ENCODE results near the gene APBA1.
A peak's percentile ranks its signal among the peaks of the same experiment; 100 is the strongest.

The APBA1 gene

DNA sequence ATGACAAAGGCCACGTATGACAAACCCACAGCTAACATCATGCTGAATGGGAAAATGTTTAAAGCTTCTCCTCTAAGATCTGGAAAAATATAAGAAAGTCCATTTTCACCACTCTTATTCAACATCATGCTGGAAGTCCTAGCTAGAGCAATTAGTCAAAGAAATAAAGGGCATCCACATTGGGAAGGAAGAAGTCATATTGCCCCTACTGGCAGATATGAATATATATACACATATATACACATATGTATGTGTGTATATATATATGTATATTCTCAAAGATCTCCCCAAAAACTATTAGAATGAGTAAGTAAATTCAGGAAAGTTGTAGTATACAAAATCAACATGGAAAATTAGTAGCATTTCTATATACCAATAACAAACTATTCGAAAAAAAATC is 17.1 kb downstream of the APBA1 start:
- no peak for DNase-seq

DNA sequence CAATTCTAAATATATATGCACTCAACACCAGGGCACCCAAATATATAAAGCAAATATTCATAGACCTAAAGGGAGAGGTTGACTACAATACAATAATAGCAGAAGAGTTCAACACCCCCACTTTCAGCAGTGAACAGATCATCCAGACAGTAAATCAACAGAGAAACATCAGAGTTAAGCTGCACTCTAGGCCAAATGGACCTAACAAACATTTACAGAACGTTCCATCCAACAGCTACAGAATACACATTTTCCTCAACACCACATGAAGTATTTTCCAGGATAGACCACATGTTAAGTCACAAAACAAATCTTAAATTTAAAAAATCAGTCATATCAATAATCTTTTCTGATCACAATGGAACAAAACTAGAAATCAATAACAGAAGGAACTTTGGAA is 18.9 kb downstream of the APBA1 start:
- no peak for DNase-seq

DNA sequence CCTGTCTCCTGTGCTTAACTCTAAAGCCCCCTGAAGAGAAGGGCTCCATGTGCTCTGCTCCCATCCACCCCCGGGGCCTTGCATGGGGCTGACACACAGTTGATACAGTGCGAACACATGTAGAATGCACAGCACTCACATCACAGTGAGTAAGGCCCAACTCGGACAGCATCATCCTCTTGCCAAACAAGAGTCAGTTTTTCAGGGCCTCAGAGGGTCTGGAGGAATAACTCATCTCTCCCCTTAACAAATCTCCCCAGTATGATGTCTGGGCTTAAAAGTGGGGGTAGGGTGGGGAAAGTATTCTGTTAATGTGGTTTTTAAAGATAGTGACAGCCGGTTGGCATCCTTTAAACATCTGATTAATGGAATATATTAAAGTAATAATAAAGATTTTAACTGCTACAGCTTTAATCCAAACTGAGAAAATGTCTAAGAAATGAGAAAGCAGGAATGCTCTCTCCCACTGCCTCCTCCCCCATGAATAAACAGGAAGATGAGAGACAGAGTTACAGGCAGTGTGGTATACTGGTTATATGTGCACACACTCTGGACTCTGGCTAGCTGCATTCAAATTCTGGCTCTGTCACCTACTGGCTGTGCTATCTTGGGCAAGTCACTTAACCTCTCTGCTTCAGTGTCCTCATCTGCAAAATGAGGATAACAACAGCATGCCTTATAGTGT is 22.5 kb downstream of the APBA1 start:
- no peak for DNase-seq

DNA sequence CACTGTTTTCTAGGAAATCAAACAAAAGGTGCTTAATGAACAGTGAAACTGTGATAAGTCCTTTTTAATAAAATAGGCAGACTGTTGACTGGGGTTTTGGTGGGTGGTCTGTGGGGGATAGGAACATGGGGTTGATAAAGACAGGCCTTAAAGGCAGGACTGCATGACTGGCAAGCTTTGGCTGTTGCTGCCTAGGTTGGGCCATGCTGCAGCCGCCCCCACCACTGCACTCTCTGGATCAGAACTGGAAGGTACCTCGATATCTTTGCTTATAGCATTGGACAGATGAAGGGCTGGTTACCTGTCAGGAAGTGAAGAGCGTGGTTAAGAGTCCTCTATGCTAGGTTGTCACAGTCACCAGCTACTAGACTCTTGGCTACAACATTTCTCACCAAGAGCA is 24.4 kb downstream of the APBA1 start:
- no peak for DNase-seq

DNA sequence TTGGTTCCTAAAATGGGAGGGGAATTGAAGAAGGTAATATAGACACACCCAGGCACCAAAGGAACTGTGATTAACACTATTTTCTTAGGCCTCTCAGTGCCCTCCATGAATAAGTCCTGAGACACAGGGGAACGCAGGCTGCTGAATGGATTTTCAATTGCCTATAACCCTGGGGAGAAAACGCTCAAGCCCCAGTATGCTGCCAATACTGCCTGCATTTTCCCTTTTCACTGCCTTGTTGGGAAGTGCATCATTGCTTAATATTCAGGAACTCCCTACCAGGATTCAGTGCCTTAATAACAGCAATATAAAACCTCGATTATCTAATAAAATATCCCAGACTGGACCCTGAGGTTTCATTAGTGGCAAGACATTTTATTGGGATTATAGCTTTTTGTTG is 25.4 kb downstream of the APBA1 start:
- no peak for DNase-seq

DNA sequence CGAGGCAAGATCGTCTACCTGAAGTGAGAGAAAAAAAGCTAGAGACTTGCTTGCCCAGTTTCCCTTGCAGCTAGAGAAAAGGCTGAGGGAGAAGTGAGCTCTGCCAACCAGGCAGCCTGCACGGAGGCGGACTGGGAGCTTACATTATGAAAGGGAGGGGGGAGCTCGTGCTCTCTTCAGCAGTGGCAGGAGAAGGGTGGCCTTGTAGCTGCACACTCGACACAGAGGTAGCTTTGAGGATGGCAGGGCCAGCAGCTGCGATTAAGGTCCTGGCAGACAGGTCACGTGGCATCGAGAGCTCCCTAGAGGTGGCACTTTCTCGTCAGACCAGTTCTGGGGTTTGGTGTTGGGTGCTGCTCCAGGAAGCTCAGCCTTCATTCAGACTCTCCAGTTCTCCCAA is 26.7 kb downstream of the APBA1 start:
- no peak for DNase-seq

DNA sequence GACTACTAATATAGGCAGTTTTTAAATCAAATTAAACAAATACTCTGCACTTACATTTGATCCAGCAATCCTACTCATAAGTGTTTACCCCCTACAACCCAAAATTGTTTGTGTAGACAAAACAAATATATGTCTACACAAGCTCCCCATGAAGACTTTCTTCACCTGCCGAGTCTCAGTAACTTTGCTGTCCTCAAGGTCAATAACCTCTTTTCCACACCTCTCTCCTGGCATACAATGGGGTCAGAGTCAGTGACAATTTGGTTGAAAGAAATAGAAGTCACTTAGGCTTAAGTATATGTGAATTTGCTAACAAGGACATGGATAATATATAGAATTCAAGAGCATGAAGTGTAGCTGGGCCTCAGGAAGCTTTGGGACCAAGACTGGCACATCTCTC is 29.1 kb downstream of the APBA1 start:
- DNase-seq = no peak

DNA sequence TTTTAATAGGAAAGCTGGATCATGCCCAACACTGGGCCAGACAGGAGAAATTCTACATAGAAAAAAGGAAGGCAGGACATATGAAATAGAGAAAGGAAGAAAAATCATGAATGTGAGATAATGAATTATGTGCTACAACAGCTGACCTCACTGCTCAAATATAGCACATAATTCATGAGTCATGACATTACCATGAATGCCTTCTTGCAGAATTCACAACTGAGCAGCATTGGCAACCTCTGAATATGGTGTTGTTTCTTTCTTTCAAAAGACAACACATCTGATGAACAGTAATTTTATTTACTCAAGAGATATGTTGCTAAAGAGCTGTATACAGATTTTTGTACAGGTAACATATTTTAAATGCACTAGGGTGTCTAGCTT is 34.4 kb downstream of the APBA1 start:
- DNase-seq = no peak

DNA sequence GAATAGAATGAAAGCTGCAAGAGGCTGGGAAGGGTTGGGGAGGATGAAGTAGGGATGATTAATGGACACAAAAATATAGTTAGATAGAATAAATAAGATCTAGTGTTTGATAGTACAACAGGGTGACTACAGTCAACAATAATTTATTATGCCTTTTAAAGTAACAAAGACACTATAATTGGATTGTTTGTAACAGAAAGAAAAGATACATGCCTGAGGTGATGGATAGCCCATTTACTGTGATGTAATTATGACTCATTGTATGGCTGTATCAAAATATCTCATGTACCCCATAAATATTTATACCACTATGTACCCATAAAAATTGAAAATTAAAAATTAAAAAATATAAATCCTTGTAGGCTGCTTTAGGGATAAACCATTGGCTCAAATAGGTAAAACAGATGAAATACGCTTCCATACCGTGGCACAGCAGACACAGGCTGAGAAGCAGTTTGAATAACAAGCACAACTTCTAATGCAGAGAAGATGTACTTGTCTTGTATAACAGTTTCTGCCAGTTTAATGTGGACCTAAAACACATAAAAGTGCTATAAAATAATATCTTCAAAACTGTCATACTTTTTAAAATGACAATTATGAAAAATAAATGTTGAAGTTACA is 34.9 kb downstream of the APBA1 start:
- no peak for DNase-seq

DNA sequence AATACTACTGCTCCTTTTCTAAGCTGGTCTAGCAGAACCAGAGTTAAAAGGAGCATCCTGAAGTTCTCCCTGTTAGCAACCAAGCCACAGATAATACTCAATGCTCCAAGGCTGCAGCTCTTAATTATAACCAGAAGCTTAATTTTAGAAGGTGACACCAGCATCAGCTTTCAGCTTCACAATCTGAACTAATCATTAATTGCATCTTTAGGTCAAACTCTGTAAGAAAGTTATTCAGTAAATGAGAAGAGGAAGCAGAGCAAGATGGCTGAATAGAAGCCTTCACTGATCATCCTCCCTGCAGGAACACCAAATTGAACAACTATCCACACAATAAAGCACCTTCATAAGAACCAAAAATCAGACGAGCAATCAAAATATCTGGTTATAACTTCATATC is 38.5 kb downstream of the APBA1 start:
- no peak for DNase-seq

DNA sequence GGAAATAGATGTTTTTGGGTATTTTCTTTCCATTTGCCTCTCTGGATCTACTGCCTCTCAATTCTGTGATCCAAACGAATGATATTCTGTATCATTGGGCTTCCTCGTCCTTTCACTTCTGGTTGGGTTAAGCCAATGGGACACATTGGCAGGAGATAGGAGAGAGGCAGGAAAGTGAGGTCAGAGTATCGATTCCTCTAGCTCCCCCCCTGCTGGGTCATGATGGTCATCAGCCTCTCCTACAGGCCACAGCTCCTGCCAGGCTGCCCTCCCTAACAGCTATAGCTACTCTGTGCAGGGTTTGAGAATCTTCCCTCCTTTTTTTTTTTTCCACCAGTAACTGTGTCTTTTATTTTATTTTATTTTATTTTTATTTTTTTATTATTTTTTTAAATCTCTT is 39.4 kb downstream of the APBA1 start:
- DNase-seq = no peak

DNA sequence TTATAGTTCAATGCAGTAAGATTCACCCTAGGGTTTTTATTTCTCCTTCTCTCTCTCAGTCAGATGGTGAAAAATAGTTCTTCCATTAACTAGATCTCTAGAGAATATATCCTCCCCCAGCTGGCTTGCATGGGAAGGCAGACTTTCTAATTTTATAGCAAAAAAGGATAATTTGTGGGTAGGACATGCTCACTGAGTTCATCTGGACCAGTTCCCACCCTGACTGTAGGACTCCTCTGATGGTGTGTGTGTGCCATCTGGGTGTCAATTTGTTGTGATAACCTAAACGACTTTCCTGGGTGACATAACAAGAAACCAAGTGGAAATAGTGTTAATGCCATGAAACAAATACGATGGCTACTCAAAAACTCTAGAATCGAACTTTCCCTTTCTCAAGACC is 44.9 kb downstream of the APBA1 start:
- no peak for DNase-seq

DNA sequence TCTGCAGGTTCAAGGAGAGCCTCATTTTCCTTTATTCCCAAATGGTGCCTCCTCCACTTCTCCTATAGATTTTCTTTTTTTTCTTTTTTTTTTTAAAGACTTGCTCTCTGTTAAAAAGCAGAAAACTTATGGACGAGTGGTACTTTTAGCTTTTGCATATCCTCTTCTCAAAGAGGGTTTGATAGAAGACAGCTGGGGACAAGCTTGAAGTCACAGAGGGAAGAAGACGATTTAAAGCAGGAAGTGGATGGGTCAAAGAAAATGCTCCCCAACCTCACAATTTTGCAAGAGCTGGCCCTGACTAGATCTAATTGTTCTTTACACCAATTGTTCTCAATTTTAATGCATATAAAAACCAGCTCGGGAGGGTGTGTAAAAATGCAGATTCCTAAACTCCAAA is 48.9 kb downstream of the APBA1 start:
- no peak for DNase-seq

DNA sequence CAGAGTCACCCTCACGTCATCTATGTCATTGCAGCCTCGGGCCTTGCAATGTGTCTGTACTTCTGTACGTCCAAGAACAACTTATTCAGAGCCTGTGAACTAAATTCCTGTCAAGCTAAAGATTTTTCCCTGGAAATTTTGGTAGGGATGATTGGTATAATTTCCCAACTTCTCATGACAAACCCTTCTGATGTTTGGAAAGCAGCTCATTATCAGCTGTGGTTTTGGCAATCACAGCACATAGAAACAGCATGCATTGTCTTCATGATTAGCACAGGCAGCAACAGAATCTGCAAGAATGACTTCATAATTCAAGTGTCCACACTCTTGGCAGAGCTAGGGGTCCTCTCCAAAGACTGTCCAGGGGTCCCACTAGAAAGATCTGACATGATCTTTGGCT is 49.5 kb downstream of the APBA1 start:
- DNase-seq = no peak

DNA sequence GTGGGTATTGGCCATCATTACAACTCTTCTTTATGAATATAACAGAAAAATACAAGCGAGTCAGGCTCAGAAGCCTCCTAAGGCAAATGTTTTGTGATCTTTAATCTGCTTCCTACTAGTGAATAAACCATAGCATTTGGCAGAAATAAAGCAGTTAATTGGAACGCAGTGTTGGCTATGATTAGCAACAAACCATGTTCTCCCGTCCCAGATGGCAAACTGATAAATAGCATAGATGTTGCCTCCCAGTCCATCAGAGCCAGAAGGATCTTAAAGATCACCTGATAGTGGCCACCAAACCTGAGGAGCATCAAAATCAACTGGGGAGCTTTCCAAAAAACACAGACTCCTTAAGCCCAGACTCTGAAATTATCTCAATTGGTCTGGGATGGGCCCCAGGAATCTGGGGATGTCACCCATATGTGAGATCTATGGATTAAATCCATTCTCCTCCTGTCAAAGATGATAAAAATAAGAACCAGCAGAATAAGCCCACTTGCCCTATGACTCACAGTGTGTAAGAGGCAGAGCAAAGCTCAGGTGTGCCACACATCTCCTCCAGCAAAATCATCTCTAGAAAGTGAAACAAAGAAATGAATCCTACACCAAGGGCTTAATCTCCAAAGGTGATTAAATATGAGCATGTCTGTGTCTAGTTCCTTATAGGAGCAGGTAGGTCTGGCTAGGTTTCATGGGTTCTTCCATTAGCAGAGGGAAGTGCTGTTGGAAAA is 50.3 kb downstream of the APBA1 start:
- DNase-seq = no peak

DNA sequence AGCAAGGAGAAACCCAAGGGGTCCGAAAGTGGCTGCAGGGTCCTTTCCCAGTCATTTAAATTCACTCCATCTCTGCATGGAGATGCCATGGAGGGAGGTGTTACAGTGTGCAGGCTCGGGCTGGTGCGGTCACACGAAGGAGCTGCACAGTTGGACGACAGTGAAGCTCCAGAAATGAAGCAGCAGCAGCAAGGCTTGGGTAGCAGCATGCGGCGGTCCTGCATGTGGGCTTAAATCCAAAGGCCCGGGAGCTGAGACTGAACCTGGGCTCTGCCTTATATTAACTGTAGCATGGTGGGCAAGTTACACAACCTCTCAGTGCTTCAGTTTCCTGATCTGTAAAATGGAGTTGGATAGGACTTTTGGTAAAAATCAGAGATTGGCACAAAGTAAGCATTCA is 51.4 kb downstream of the APBA1 start:
- no peak for DNase-seq

DNA sequence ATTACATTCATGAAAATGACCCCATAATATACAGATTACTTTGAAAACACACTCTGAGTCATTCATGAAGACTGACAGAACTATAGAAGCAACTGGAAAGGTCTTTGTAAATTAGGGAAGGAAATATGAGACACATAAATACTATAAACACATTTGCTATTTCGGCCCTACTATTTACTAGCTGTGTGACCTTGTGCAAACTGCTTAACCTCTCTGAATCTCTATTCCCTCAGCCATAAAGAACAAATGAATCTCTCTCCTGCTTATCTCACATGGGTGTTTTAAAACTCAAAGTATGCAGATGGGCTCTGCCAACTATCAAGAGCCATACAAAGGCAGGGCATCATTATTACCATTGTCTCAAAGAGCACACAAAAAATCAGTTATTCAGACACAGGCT is 52.9 kb downstream of the APBA1 start:
- DNase-seq = no peak

DNA sequence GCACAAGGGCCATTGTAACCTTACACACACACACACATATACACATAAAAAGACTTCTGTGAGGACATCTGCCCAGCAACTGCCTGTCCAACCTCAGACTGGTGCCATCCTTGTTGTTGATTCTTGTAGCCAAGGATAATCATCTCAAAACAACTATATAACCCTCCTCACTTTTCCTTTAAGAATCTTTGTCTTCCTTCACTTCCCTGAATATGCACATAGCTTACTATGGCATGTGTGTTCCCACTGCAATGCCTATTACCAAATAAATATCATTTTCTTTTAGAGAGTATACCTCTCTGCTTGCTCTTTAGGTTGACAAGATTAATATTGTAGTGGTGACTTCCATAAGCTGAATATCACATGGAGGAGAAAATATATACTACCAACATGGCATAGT is 55.2 kb downstream of the APBA1 start:
- DNase-seq = no peak

DNA sequence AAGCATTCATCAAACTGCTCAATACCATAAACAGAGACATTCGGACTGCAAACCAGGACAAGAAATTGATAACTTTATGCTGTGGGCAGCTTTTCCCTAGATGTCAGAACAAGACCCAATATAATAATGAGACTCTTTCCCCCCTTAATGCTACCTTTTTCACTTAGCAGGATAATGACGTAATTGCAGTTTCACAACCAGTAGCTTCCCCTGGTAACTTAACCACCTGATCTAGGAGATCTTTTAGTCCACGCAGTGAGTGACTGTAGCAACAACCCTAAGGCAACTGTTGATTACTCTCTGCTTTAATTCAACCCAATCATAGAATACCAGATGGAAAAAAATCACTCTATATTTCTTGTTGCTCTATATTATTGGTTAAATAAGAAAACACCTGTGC is 56.3 kb downstream of the APBA1 start:
- DNase-seq = no peak

DNA sequence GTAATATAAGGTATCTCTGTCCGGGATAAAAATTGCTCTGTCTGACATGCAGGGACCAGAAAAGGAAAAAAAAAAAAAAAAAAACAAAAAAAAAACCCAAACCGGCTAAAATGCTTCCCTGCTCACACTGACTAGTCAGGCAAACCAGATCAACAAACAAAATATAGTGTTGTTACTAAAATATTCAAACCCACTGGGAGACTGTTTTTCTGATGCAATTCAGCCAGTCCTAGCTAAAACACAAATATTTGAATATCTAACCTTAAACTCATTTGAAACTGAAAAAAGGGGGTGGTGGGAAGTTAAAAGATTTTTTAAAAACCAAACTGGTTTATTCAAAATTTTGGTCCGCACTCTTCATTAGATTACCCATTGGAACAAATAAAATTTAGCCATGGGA is 61.0 kb downstream of the APBA1 start:
- DNase-seq = no peak

DNA sequence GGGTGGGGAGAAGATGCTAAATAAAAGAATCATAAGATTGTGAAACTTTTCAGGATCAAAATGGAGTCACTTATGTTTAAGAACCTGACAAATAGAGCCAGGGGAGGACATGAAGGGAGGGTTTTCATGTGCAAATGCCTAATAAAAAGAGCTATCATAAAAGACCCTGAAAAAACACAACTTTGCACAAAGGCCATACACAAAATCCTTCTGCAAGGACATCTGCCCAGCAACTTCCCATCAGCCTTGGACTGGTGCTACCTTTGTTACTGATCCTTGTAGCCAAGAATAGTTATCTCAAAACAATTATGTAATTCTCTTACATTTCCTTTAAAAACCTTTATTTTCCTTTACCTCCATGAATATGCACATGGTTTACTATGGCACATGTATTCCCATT is 63.0 kb downstream of the APBA1 start:
- no peak for DNase-seq

DNA sequence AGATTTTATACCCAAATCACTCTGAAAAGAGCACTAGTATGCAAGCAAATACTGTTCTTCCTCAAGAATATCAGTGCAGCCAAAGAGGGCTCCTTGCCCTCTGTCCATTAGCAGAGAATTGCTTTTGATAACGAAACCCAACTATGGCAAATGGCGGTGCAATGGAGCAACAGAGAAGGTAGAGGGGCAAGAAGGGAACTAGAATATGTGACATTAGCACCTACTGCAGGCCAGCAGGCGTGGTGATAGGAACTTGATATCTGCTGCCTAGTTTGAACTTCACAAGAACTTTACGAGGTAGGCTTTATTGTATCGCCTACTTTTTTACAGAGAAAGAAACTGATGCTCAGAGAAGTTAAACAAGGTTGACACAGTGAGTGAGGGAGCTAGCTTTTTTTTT is 66.1 kb downstream of the APBA1 start:
- no peak for DNase-seq

DNA sequence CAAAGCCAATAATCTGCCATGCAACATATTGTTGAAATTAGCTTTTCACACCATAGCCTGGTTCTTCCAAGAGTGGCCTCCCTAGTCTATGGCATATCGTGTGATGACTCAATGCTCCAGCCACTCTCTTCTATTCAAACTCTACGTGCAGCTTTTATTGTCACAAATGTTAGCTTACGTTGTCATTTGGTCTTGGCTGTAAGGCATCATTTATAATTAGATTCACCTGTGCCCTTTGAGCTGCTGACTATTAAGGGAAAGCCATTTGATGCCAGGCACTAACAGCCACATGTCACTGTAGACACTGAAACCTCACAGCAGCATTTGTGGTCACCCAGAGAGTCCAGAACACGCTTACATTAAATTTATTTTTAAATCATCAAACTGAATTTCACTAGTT is 66.8 kb downstream of the APBA1 start:
- peak; percentile 19 for DNase-seq

DNA sequence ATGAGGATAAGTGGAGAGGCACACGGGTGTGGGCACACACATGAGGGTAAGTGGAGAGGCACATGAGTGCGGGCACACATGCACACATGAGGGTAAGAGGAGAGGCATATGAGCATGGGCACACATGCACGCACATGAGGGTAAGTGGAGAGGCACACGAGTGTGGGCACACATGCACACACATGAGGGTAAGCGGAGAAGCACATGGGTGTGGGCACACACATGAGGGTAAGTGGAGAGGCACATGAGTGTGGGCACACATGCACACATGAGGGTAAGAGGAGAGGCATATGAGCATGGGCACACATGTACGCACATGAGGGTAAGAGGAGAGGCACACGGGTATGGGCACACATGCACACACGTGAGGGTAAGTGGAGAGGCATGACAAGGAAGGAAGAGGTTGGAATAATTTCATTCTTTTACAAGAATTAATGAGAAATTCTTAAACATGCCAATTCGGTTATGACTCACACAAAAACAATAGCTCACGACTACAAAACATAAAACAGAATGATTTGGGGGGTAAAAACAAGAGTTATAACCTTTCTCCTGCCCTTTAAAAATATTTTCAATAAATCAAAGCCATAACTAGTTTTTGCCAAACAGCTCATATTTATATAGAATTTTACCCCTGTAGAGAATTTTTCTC is 67.5 kb downstream of the APBA1 start:
- DNase-seq = no peak

Data from NCI-H1092 treated with DMSO at 0.1 percent for 48 hours (cell line).